ENCODE measurements around the gene IFT20. TPM values are rescaled to one million over a fixed set of nuclear protein-coding genes. Genes with fewer than 3 reads are reported as not detected.
"Not testable (repeated sequence)": the region's sequence is repeated elsewhere in the genome, so short reads cannot be mapped to it uniquely, and the experiment has no call there.

Gene IFT20
- total and polyA plus RNA-seq, 2 donors from 2014 or later, result 37.5 to 52.6 TPM

- FAIRE-seq (no peak), DNase-seq (peak in 1 of 5 donors; percentile 58)
- peaks cover 3 to 11% (median 9%) of the 10 kb centered on the region in 3 donors for H3K4me1 ChIP-seq (ENCODE audit: control insufficient read depth in 2 of 3, insufficient read depth in 2 of 3, low read depth in 1 of 3, low read length in 3 of 3)
- H3K27ac ChIP-seq (ENCODE audit: low read depth in 2 of 2, low read length in 2 of 2), result no peak overlapping the region
- intact Hi-C loops (cut with DNase I), result no loop called here
- no peak overlapping the region for H3K9ac ChIP-seq (ENCODE audit: low read length in 3 of 3)
- H3K4me3 ChIP-seq (ENCODE audit: low read length in 3 of 3), result no peak overlapping the region
- H3K36me3 ChIP-seq (ENCODE audit: control insufficient read depth in 2 of 3, insufficient read depth in 3 of 3, low read length in 3 of 3), result peaks cover 3 to 36% (median 26%) of the 10 kb centered on the region in 3 donors
- no peak for TF ChIP-seq CTCF (IDR thresholded peaks at IDR 0.05; ENCODE audit: borderline replicate concordance, extremely low read depth, insufficient read depth)
- no peaks in the 10 kb centered on the region for H3K9me3 ChIP-seq (ENCODE audit: control insufficient read depth in 2 of 3, insufficient read depth in 1 of 3, low read length in 3 of 3)
- H3K27me3 ChIP-seq (ENCODE audit: control insufficient read depth, insufficient read depth, low read length), result no peaks in the 10 kb centered on the region
These were observed 4.2 kb upstream of the IFT20 start for GRCh38 chr17:28339431-28339830.

GRCh38 chr17:28338769-28339212 lies 3.5 kb upstream of the IFT20 start:
- H3K9ac ChIP-seq (ENCODE audit: low read length in 3 of 3); intact Hi-C loops (cut with DNase I): not testable (repeated sequence)

GRCh38 chr17:28338056-28338768 lies 2.9 kb upstream of the IFT20 start:
- Histone ChIP-seq H3K27ac (ENCODE audit: low read depth in 2 of 2, low read length in 2 of 2) (peak overlapping the region; percentile 16 to 56), H3K4me1 (ENCODE audit: control insufficient read depth in 2 of 3, insufficient read depth in 2 of 3, low read depth in 1 of 3, low read length in 3 of 3) (peaks cover 6 to 19% (median 13%) of the 10 kb centered on the region in 3 donors), H3K9ac (ENCODE audit: low read length in 3 of 3) (no peak overlapping the region), H3K4me3 (ENCODE audit: low read length in 3 of 3) (no peak overlapping the region), H3K9me3 (ENCODE audit: control insufficient read depth in 2 of 3, insufficient read depth in 1 of 3, low read length in 3 of 3) (no peaks in the 10 kb centered on the region), H3K27me3 (ENCODE audit: control insufficient read depth, insufficient read depth, low read length) (no peaks in the 10 kb centered on the region), H3K36me3 (ENCODE audit: control insufficient read depth in 2 of 3, insufficient read depth in 3 of 3, low read length in 3 of 3) (peaks cover 3 to 29% (median 18%) of the 10 kb centered on the region in 3 donors)
- DNase-seq, result peak in 1 of 5 donors; percentile 47
- intact Hi-C loops (cut with DNase I), result no loop called here
- no peak for FAIRE-seq
- TF ChIP-seq CTCF (IDR thresholded peaks at IDR 0.05; ENCODE audit: borderline replicate concordance, extremely low read depth, insufficient read depth), result peak; percentile 7

More at GRCh38 chr17:28338769-28339212, 3.5 kb upstream of the IFT20 start:
- not testable (repeated sequence) for H3K27me3 ChIP-seq (ENCODE audit: control insufficient read depth, insufficient read depth, low read length); H3K27ac ChIP-seq (ENCODE audit: low read depth in 2 of 2, low read length in 2 of 2); FAIRE-seq; H3K4me3 ChIP-seq (ENCODE audit: low read length in 3 of 3); H3K9me3 ChIP-seq (ENCODE audit: control insufficient read depth in 2 of 3, insufficient read depth in 1 of 3, low read length in 3 of 3)
- peak in 1 of 5 donors; percentile 41 for DNase-seq
- peaks cover 6 to 17% (median 13%) of the 10 kb centered on the region in 3 donors for H3K4me1 ChIP-seq (ENCODE audit: control insufficient read depth in 2 of 3, insufficient read depth in 2 of 3, low read depth in 1 of 3, low read length in 3 of 3)
- peaks cover 3 to 30% (median 22%) of the 10 kb centered on the region in 3 donors for H3K36me3 ChIP-seq (ENCODE audit: control insufficient read depth in 2 of 3, insufficient read depth in 3 of 3, low read length in 3 of 3)

Data from kidney (tissue), 14 donors.